Endothelial cell of umbilical vein (primary cell): ENCODE data around the gene GCSAML. TPM values are rescaled to one million over a fixed set of nuclear protein-coding genes. Genes with fewer than 3 reads are reported as not detected.

Experiments used
- Bru-seq: library from RNA; stranded (reverse); fragments of 400-500 nt; gene quantifications from one replicate; lab custom pipeline; 2021; lab: Mats Ljungman, UMichigan
- BruChase-seq, 2 experiments: library from RNA; stranded (reverse); fragments of 400-500 nt; gene quantifications; one replicate each; lab custom pipeline; 2021; lab: Mats Ljungman, UMichigan
- BruUV-seq: library from RNA; stranded (reverse); fragments of 400-500 nt; replicated peaks from 2 replicates; lab custom pipeline; 2021; lab: Mats Ljungman, UMichigan
- CTCF ChIA-PET: fragments of 300-600, 350-600 bp; sonication (Branson Sonifier 250); formaldehyde crosslinking; loops from one replicate; lab custom pipeline; 2021; ENCODE audit warnings: antibody characterized with exemption, inconsistent platforms; lab: Charles Lee
- POLR2A ChIA-PET: fragments of 300-600, 350-600 bp; sonication (Branson Sonifier 250); formaldehyde crosslinking; loops from one replicate; lab custom pipeline; 2021; ENCODE audit warnings: antibody characterized with exemption, inconsistent platforms; lab: Charles Lee
- DNase-seq: peaks from one replicate; pipeline ENCODE4 v3.0.0-alpha.2; 2011; ENCODE audit warnings: low read depth, low spot score
- FAIRE-seq: peaks from 2 replicates; lab custom pipeline; 2011; peaks lifted over from hg19 to GRCh38; lab: Jason Lieb, UNC
- H2AFZ ChIP-seq: 2 replicates; pipeline ENCODE4 v1.6.0; 2012; ENCODE audit warnings: low read depth, low read length, control low read depth, inconsistent platforms
- H3K27ac ChIP-seq: 2 replicates; pipeline ENCODE4 v1.5.1; 2011; ENCODE audit warnings: low read depth, mild to moderate bottlenecking, control low read depth, low read length, moderate library complexity; ENCODE audit not compliant: insufficient read depth
- H3K27me3 ChIP-seq, 2 experiments: 2 replicates each; pipeline versions ENCODE4 v1.6.0 to v1.6.1; 2011; ENCODE audit warnings: low read length in 2 of 2, mixed read lengths in 1 of 2; ENCODE audit not compliant: control insufficient read depth in 2 of 2, insufficient read depth in 2 of 2
- H3K36me3 ChIP-seq, 2 experiments: 2 replicates in 1 of 2; 3 replicates in 1 of 2; pipeline ENCODE4 v1.5.1; 2011; ENCODE audit warnings: low read length in 2 of 2, mild to moderate bottlenecking in 1 of 2, moderate library complexity in 1 of 2; ENCODE audit not compliant: control insufficient read depth in 2 of 2, insufficient read depth in 2 of 2; ENCODE audit errors: extremely low read depth in 1 of 2
- H3K4me1 ChIP-seq: 3 replicates; pipeline ENCODE4 v1.5.1; 2011; ENCODE audit warnings: mild to moderate bottlenecking, low read length; ENCODE audit not compliant: control insufficient read depth, insufficient read depth; ENCODE audit errors: extremely low read depth
- H3K4me2 ChIP-seq: 2 replicates; pipeline ENCODE4 v1.6.1; 2011; ENCODE audit warnings: low read length, control low read depth, mixed read lengths; ENCODE audit not compliant: insufficient read depth
- H3K4me3 ChIP-seq, 3 experiments: fragments of 200-600 bp in 1 of 3; sonication (generic), shearing (Covaris generic) in 1 of 3; replicated peaks in 1 of 3; 2 replicates each; pipeline ENCODE4 v1.5.1; 2011 to 2016; ENCODE audit warnings: control low read depth in 3 of 3, low read length in 3 of 3, mild to moderate bottlenecking in 2 of 3, inconsistent platforms in 1 of 3, low read depth in 1 of 3, moderate library complexity in 1 of 3; ENCODE audit not compliant: insufficient read depth in 1 of 3
- H3K79me2 ChIP-seq: 2 replicates; pipeline ENCODE4 v1.6.0; 2012; ENCODE audit warnings: low read length, inconsistent platforms; ENCODE audit not compliant: control insufficient read depth, insufficient read depth
- H3K9ac ChIP-seq: replicated peaks from 2 replicates; pipeline ENCODE3; 2011; ENCODE audit warnings: low read length, control low read depth; ENCODE audit not compliant: insufficient read depth; ENCODE audit errors: extremely low read depth
- H3K9me1 ChIP-seq: replicated peaks from 3 replicates; pipeline ENCODE4 v1.6.0; 2011; ENCODE audit warnings: mild to moderate bottlenecking, low read length; ENCODE audit not compliant: control insufficient read depth, insufficient read depth; ENCODE audit errors: extremely low read depth
- H3K9me3 ChIP-seq: replicated peaks from 2 replicates; pipeline ENCODE4 v1.5.1; 2012; ENCODE audit warnings: low read length, inconsistent platforms; ENCODE audit not compliant: control insufficient read depth, insufficient read depth
- H4K20me1 ChIP-seq: replicated peaks from 2 replicates; pipeline ENCODE3; 2011; ENCODE audit warnings: mild to moderate bottlenecking, low read length; ENCODE audit not compliant: control insufficient read depth, insufficient read depth; ENCODE audit errors: extremely low read depth
- CTCF ChIP-seq, 2 donors: IDR thresholded peaks; 1 replicate in 1 of 2; 2 replicates in 1 of 2; pipeline ENCODE4 v1.5.1; 2011; ENCODE audit warnings: low read length in 2 of 2, mild to moderate bottlenecking in 2 of 2, moderate library complexity in 2 of 2, control low read depth in 1 of 2, inconsistent platforms in 1 of 2, low read depth in 1 of 2; ENCODE audit not compliant: insufficient read depth in 1 of 2; ENCODE audit errors: extremely low read depth in 1 of 2
- EZH2 ChIP-seq: IDR thresholded peaks from 2 replicates; pipeline ENCODE4 v1.6.1; 2012; ENCODE audit warnings: borderline replicate concordance, low read depth, mild to moderate bottlenecking, moderate library complexity, low read length, inconsistent platforms; ENCODE audit not compliant: severe bottlenecking
- FOS ChIP-seq: IDR thresholded peaks from 2 replicates; pipeline ENCODE4 v1.6.1; 2011; ENCODE audit warnings: mild to moderate bottlenecking, low read length, moderate library complexity, borderline replicate concordance; ENCODE audit not compliant: insufficient read depth
- GATA2 ChIP-seq: IDR thresholded peaks from 2 replicates; pipeline ENCODE4 v1.7.0; 2011; ENCODE audit warnings: low read depth, mild to moderate bottlenecking, moderate library complexity, mixed read lengths, low read length; ENCODE audit not compliant: insufficient read length, insufficient read depth
- JUN ChIP-seq: IDR thresholded peaks from 2 replicates; pipeline ENCODE4 v1.6.1; 2011; ENCODE audit warnings: borderline replicate concordance, low read depth; ENCODE audit not compliant: insufficient read length, insufficient read depth
- MAX ChIP-seq: IDR thresholded peaks from 2 replicates; pipeline ENCODE4 v1.6.1; 2011; ENCODE audit not compliant: insufficient read depth, insufficient read length
- MYC ChIP-seq: IDR thresholded peaks from one replicate; pipeline ENCODE4 v1.6.1; 2011; ENCODE audit warnings: mild to moderate bottlenecking, low read depth, low read length
- POLR2A ChIP-seq: IDR thresholded peaks from 2 replicates; pipeline ENCODE4 v1.6.1; 2012; ENCODE audit warnings: low read depth, mild to moderate bottlenecking, control low read depth, low read length
- POLR2AphosphoS5 ChIP-seq: IDR thresholded peaks from 2 replicates; pipeline ENCODE4 v1.6.1; 2012; ENCODE audit warnings: low read depth, mild to moderate bottlenecking, control low read depth, low read length, moderate library complexity; ENCODE audit not compliant: insufficient read depth
- dilution Hi-C: fragments of 300-500 bp; cut with MboI; formaldehyde crosslinking; loops from one replicate; pipeline ENCODE4 v1.15.0; 2019; ENCODE audit warnings: low sequenced_read_pairs; ENCODE audit not compliant: extremely low pct_ligation_motif_present
- intact Hi-C: fragments of 100-400 bp; cut with micrococcal nuclease; formaldehyde crosslinking; loops from one replicate; pipeline ENCODE4 v1.10.0; 2022
- long read RNA-seq: library from polyadenylated mRNA; stranded (forward); transcript quantifications from one replicate; pipeline ENCODE4 v2.0.0, GENCODE V29; 2021
- polyA minus RNA-seq, 3 experiments: library from RNA; depleted of rRNA, polyadenylated mRNA; stranded (reverse); fragments of >200 nt; gene quantifications; 1 replicate in 1 of 3; 2 replicates in 2 of 3; pipeline ENCODE4 v1.2.3, GENCODE V29; 2011
- polyA plus RNA-seq, 4 experiments: library from polyadenylated mRNA; depleted of rRNA in 3 of 4; stranded (reverse) in 3 of 4; unstranded in 1 of 4; fragments of >200 nt; gene quantifications; 2 replicates each; pipeline versions ENCODE4 v1.2.1 to v1.2.3, GENCODE V29; 2011 to 2012; ENCODE audit warnings: missing spikeins in 1 of 4
- total RNA-seq: library from RNA; stranded (reverse); gene quantifications from 2 replicates; pipeline ENCODE4 v1.2.3, GENCODE V29; 2021

The GCSAML gene
- total RNA-seq (not detected in 2 replicates), polyA plus RNA-seq (not detected in 2 replicates), polyA minus RNA-seq (not detected in 2 replicates), Bru-seq, nascent RNA (not detected), BruChase-seq, experiment 1, labeled RNA remaining after a 6-hour chase (percentile 1 among the genes with signal in this experiment), BruChase-seq, experiment 2, labeled RNA remaining after a 2-hour chase (not detected)
- not detected in 2 replicates for polyA plus RNA-seq (2011; cell fraction: cytosol; rRNA removed)
- polyA plus RNA-seq (2011; cell fraction: nucleus; rRNA removed), result not detected in 2 replicates
- not detected in 2 replicates for polyA plus RNA-seq (2012)
- not detected for polyA minus RNA-seq (2011; cell fraction: cytosol; rRNA and poly(A)+ RNA removed)
- polyA minus RNA-seq (2011; cell fraction: nucleus; rRNA and poly(A)+ RNA removed), result not detected in 2 replicates
- long read RNA-seq, result 0 reads

- ChIA-PET POLR2A (no interaction called here), CTCF (no interaction called here)
- TF ChIP-seq FOS (no peak), POLR2AphosphoS5 (no peak), MAX (no peak), CTCF (IDR thresholded peaks at IDR 0.05; ENCODE audit: extremely low read depth in 1 of 2, insufficient read depth in 1 of 2, low read depth in 1 of 2, low read length in 2 of 2) (no peak), MYC (no peak), GATA2 (no peak), EZH2 (no peak), JUN (no peak), POLR2A (no peak)
- intact Hi-C loops (no loop called here), dilution Hi-C loops (no loop called here)
- H3K9me3 ChIP-seq, result peaks cover 4% of the 10 kb centered on the region
- no peaks in the 10 kb centered on the region for H3K9me1 ChIP-seq
- no peaks in the 10 kb centered on the region for H3K4me1 ChIP-seq
- no peak within 1 kb of the TSS for H3K27ac ChIP-seq
- no peak within 1 kb of the TSS for H3K4me2 ChIP-seq
- no peak within 1 kb of the TSS for H3K9ac ChIP-seq
- DNase-seq (no peak), FAIRE-seq (no peak)
- H3K4me3 ChIP-seq, result no peak within 1 kb of the TSS
- no TSS peak for BruUV-seq
- no peaks in the 10 kb centered on the region for H3K36me3 ChIP-seq
- H2AFZ ChIP-seq, result no peak within 1 kb of the TSS
- no peaks in the 10 kb centered on the region for H3K27me3 ChIP-seq
- H3K79me2 ChIP-seq, result no peaks in the 10 kb centered on the region
- H4K20me1 ChIP-seq, result no peaks in the 10 kb centered on the region
Observed at GRCh38 chr1:247548769-247549182, at the start of gene GCSAML. TSS of gene GCSAML (plus strand) at chr1:247549134. CDS start at chr1:247549192, 58 bp downstream.
